ENCODE results near the gene CIPC.

CIPC gene

DNA sequence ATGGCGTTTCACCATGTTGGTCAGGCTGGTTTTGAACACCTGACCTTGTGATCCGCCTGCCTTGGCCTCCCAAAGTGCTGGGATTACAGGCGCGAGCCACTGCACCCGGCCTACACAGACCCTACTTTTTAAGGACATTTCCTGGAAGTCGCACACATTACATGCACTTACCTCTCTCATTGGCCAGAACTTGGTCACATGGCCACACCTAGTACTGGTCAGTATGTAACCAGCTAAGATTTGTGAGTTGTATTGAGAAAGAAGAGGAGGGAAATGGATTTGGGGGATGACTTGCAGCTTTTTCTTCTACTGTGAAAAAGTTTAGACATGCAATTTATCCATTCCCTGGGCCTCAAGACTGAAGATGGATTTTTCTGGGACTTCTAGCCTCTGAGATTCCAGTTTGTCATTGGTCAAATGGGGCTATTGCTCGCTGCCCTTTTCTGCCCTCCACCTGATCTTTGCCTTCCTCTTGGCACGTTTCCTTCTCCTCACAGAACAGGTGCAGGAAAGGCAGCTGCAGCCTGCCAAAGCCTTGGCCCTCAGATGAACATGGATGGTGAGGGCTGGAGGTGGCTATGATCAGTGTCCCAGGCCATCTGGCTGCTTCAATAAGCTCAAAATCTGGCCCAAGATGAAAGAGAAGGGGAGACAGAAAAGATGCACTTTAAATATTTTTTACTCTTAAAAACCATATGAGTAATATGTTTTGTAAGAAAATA lies 50.6 kb downstream of the CIPC start:
- ChIA-PET CTCF (interaction anchor here (1.0 to 1.1 kb wide), 2 partner anchors 168 to 276 kb away, joined by 3 read pairs; no protein-coding TSS in a partner anchor), POLR2A (ENCODE audit: low non-redundant PET) (no interaction called here)
- DNase-seq (ENCODE audit: low spot score) = no peak
- no peak overlapping the region for H3K27ac ChIP-seq
- TF ChIP-seq, protein P1, sequence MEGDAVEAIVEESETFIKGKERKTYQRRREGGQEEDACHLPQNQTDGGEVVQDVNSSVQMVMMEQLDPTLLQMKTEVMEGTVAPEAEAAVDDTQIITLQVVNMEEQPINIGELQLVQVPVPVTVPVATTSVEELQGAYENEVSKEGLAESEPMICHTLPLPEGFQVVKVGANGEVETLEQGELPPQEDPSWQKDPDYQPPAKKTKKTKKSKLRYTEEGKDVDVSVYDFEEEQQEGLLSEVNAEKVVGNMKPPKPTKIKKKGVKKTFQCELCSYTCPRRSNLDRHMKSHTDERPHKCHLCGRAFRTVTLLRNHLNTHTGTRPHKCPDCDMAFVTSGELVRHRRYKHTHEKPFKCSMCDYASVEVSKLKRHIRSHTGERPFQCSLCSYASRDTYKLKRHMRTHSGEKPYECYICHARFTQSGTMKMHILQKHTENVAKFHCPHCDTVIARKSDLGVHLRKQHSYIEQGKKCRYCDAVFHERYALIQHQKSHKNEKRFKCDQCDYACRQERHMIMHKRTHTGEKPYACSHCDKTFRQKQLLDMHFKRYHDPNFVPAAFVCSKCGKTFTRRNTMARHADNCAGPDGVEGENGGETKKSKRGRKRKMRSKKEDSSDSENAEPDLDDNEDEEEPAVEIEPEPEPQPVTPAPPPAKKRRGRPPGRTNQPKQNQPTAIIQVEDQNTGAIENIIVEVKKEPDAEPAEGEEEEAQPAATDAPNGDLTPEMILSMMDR (conservative IDR thresholded peaks at IDR 0.05; ENCODE audit: low read depth) = no peak

DNA sequence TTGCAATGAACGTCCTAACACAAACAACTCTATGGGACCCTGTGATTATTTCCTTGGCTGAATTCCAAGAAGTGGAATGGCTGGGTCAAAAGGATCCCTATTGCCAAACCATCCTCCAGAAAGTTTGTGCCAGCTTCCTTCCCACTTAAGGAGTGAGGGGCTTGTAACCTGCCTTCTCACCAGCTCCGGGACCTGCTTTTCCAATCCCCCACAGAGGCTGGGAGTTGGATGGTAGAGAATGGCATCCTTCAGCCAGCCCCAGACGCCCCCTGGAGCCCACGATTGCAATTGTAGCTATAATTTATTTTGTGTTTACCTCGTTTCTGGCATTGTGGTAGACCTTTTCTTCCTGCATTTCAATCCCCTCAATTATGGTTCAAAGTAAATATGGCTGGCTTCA lies 53.2 kb downstream of the CIPC start:
- peak; percentile 44 for DNase-seq (ENCODE audit: low spot score)
- CTCF ChIA-PET = interaction anchor here (0.6 to 3.6 kb wide), 17 partner anchors 9 to 507 kb away, joined by 3 to 41 read pairs (median 3); no protein-coding TSS in a partner anchor
- no peak overlapping the region for H3K27ac ChIP-seq
- POLR2A ChIA-PET (ENCODE audit: low non-redundant PET) = no interaction called here
- TF ChIP-seq, protein P1 (conservative IDR thresholded peaks at IDR 0.05; ENCODE audit: low read depth) = 0 out of 2 replicates have a peak, but pooled peaks have one; percentile 26

GRCh38 chr14:77151918-77152588 lies 54.0 kb downstream of the CIPC start:
- peak; percentile 57 for DNase-seq (ENCODE audit: low spot score)
- ChIA-PET POLR2A (ENCODE audit: low non-redundant PET) (no interaction called here), CTCF (interaction anchor here (0.5 to 3.6 kb wide), 19 partner anchors 10 to 276 kb away, joined by 3 to 41 read pairs (median 4); no protein-coding TSS in a partner anchor)
- TF ChIP-seq, protein P1 (conservative IDR thresholded peaks at IDR 0.05; ENCODE audit: low read depth) = 0 out of 2 replicates have a peak, but pooled peaks have one; percentile 8
- H3K27ac ChIP-seq = no peak overlapping the region

DNA sequence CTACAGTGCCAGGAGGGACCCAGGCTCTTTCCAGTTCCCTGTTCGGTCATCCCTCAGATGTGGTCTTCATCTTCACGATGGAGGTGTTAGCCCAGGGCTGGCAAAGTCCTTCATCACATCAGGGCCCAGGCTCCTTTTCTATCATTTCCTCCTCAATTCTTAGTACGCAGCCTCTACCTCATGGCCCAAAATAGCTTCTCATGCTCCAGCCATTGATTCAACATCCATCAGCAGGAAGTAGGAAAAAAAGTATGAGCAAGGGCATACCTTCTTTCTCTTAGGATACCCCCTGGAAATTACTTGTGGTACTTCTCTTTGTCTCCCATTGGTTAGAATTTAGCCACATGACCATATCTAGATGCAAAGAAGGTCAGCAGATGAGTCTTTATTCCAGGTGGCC lies 55.7 kb downstream of the CIPC start:
- DNase-seq (ENCODE audit: low spot score) = no peak
- ChIA-PET CTCF (interaction anchor here (0.8 to 3.6 kb wide), 6 partner anchors 13 to 258 kb away, joined by 3 to 41 read pairs (median 4); no protein-coding TSS in a partner anchor), POLR2A (ENCODE audit: low non-redundant PET) (no interaction called here)
- H3K27ac ChIP-seq = no peak overlapping the region
- TF ChIP-seq, protein P1 (conservative IDR thresholded peaks at IDR 0.05; ENCODE audit: low read depth) = no peak

- POLR2A ChIA-PET (ENCODE audit: low non-redundant PET) = no interaction called here
- TF ChIP-seq, protein P1 (conservative IDR thresholded peaks at IDR 0.05; ENCODE audit: low read depth) = no peak
- CTCF ChIA-PET = interaction anchor here (1.0 to 1.2 kb wide), 2 partner anchors 59 to 136 kb away, joined by 3 to 4 read pairs; no protein-coding TSS in a partner anchor
- no peak overlapping the region for H3K27ac ChIP-seq
- no peak for DNase-seq (ENCODE audit: low spot score)
Observed at GRCh38 chr14:77154421-77154820, 56.4 kb downstream of the CIPC start.

DNA sequence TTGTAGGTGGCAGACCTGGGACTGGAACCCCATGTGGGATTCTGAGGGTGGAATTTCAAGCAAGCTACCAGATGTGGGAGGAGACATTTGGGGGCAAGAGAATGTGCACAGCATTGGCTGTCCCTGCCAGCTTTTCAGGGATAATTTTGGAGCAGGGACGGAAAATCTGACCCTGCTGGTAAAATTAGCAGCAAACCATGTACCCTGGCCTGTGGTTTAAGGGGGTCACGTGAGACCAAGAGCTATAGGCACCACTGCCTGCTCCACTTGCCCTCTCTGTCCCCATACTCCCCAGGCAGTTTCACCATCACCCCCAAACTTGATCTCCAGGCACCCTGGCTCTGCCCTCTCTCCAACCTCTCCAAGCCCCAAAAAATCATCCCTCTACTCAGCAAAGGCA lies 57.0 kb downstream of the CIPC start:
- ChIA-PET POLR2A (ENCODE audit: low non-redundant PET) (no interaction called here), CTCF (interaction anchor here (1.0 to 1.2 kb wide), 2 partner anchors 58 to 136 kb away, joined by 3 to 4 read pairs; no protein-coding TSS in a partner anchor)
- TF ChIP-seq, protein P1 (conservative IDR thresholded peaks at IDR 0.05; ENCODE audit: low read depth) = no peak
- H3K27ac ChIP-seq = no peak overlapping the region
- no peak for DNase-seq (ENCODE audit: low spot score)

All from RWPE1 (cell line).